Muscle layer of duodenum (tissue), 2 donors: ENCODE measurements around the gene SPDYE2B.
"Not testable (repeated sequence)": the region's sequence is repeated elsewhere in the genome, so short reads cannot be mapped to it uniquely, and the experiment has no call there.

Experiments used
- H3K27ac ChIP-seq: one replicate; pipeline ENCODE4 v1.7.0; 2013; ENCODE audit warnings: mild to moderate bottlenecking, low read length
- H3K27me3 ChIP-seq: one replicate; pipeline ENCODE4 v1.7.0; 2013; ENCODE audit warnings: low read depth, mild to moderate bottlenecking, control low read depth, low read length
- H3K36me3 ChIP-seq, 2 donors: one replicate each; pipeline ENCODE4 v1.7.0; 2013; ENCODE audit warnings: low read length in 2 of 2, control low read depth in 1 of 2, mild to moderate bottlenecking in 1 of 2; ENCODE audit not compliant: insufficient read depth in 2 of 2, control insufficient read depth in 1 of 2
- H3K4me1 ChIP-seq, 2 donors: one replicate each; pipeline ENCODE4 v1.7.0; 2013; ENCODE audit warnings: low read length in 2 of 2, mild to moderate bottlenecking in 2 of 2, control low read depth in 1 of 2, moderate library complexity in 1 of 2; ENCODE audit not compliant: insufficient read depth in 2 of 2, control insufficient read depth in 1 of 2
- H3K4me3 ChIP-seq, 2 donors: one replicate each; pipeline ENCODE4 v1.7.0; 2013; ENCODE audit warnings: low read length in 2 of 2, low read depth in 1 of 2, mild to moderate bottlenecking in 1 of 2
- H3K9me3 ChIP-seq, 2 donors: one replicate each; pipeline ENCODE4 v1.7.0; 2013; ENCODE audit warnings: low read length in 2 of 2, control low read depth in 1 of 2, mild to moderate bottlenecking in 1 of 2; ENCODE audit not compliant: control insufficient read depth in 1 of 2
- donor health status: healthy.

The SPDYE2B gene

DNA sequence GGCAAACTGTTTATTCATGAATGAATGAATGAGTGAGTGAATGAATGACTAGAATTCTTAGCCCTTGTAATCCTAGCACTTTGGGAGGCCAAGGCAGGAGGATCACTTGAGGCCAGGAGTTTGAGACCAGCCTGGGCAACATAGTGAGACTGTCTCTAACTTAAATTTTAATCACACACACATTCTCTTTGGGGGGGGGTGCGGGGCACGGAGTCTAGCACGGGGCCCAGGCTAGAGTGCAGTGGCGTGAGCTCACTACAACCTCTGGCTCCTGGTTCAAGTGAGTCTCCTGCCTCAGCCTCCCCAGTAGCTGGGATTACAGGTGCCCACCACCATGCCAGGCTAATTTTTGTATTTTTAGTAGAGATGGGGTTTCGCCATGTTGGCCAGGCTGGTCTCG lies 40.5 kb downstream of the SPDYE2B start:
- H3K9me3 ChIP-seq, H3K4me3 ChIP-seq, H3K27me3 ChIP-seq, H3K4me1 ChIP-seq, H3K36me3 ChIP-seq, H3K27ac ChIP-seq: not testable (repeated sequence)

DNA sequence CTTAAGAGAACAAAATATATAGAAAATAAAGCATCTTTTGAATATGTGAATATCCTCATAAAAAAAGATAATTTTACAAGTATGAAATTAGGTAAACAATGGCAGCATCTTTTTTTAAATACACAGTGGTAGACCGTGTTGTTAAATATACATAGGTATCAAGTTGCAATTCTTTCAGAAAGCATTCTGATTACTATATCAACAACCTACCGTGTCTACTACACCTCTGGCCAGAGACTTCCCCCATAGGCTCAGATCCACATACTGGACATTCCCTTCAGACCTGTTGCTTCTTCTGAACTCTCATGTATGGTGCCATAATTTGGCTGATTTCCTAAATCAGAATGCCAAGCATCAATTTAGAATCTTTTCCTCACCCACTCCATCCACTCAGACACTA lies 43.9 kb downstream of the SPDYE2B start:
- not testable (repeated sequence) for H3K4me1 ChIP-seq, H3K36me3 ChIP-seq, H3K27me3 ChIP-seq, H3K27ac ChIP-seq, H3K9me3 ChIP-seq, H3K4me3 ChIP-seq

DNA sequence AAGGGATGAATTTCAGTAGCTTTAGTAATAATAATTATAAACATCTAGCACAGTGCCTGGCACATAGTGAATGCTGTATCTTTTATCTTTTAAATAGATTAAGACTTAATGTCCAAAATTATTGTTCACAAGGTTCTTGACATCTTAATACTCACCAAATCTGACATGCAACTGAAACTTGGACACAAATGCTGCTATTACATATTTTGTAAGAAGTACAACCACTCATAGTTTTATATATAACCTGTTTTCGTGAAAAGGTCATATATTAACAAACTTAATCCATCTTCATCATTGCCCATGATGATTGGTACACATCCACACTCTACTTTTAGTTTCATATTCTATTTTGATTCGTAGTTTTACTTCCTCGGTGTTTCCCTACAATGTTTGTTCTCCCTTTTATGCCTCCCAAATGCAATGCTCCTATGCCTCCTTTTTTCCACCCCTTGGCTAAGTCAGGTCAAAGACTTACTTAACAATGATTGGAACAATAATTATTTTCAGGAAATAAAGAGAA lies 45.0 kb downstream of the SPDYE2B start:
- not testable (repeated sequence) for H3K36me3 ChIP-seq, H3K27ac ChIP-seq, H3K27me3 ChIP-seq, H3K9me3 ChIP-seq, H3K4me1 ChIP-seq, H3K4me3 ChIP-seq

DNA sequence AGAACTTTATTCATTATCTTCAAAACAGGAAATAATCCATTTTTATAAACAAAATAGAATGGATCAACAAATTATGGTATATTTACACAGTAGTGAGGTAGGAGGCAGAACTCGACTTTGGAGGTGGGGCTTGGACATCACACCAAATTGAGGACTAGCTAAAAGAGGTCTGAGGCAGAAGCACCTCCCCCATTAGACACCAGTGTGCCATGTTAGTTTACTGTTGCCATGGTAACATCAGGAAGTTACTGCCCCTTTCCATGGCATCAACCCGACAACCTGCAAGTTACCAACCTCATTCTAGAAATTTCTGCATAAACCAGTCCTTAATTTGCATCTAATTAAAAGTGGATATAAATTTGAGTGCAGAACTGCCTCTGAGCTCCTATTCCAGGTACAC lies 45.9 kb downstream of the SPDYE2B start:
- not testable (repeated sequence) for H3K4me1 ChIP-seq, H3K27ac ChIP-seq, H3K4me3 ChIP-seq, H3K9me3 ChIP-seq, H3K27me3 ChIP-seq, H3K36me3 ChIP-seq

DNA sequence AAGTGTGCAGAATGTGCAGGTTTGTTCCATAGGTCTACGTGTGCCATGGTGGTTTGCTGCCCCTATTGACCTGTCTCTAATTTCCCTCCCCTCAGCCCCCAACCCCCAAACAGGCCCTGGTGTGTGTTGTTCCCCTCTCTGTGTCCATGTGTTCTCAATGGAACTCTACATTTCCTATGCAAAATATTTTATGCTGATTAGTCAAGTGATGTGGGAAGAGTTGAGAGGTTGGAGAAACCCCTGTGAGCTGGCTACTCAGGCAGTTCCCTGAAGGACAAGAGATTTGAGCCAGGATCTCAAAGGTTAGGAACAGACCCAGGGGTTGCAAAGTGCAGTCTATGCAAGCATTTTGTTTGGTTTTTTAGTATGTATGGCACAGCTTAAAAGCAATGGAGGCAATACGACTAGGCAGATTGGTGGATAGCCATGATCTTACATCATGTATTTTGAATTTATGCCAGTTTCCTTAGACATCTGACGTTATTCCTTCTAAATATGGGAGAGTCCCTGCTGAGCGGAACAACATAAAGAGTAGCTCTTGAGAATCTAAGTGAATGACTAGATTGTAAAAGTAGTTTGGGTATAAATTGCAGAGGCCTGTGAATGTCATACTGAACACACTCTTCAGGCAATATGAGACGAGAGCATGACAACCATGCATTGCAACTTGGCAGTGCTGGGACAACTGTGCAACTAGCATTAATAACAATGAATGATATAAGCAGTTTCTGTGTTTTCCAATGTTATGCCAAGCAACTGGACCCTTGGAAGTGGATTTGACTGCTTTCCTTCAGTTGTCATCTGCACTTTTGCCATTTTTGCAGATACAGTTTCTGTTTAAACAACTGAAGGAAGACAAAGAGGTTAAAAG lies 47.8 kb downstream of the SPDYE2B start:
- not testable (repeated sequence) for H3K27ac ChIP-seq, H3K4me1 ChIP-seq, H3K4me3 ChIP-seq, H3K27me3 ChIP-seq, H3K36me3 ChIP-seq, H3K9me3 ChIP-seq

DNA sequence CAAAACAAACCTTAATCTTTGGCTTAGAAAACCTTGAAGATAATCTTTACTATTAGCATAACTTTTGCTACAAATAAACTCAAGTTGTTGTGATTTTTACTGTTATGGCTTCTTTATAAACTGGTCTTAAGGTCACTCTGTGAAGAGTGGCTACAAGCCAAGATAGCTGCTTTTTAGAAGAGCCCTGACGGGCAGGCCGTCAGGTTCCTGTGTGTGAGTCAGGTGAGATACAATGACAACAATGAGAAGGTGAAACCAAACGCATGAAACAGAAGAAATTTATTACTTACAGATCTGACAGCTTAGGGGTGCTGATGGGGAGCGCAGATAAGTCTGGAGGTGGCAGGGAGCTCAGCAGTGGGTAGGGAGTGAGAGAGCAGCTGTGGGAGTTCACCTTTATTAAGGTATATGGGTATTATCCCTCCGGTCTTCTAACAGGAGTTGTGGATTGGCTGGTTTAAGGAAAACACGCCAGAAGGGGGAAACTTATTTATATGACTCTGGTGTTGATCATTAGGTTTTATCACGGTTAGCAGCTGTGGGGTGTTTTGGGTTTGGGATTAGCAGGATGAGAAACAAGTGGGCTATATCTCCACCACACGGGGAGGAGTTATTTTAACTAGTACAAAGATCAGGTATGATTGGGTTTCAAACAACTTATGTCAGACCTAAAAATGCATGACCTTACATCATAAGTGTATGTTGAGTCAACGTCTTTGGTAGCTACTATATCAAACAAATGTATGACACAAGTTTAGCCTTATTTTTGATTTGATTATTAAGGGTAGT lies 49.0 kb downstream of the SPDYE2B start:
- not testable (repeated sequence) for H3K27me3 ChIP-seq

More for the DNA sequence above, 49.0 kb downstream of the SPDYE2B start:
- H3K4me3 ChIP-seq, H3K9me3 ChIP-seq, H3K27ac ChIP-seq, H3K36me3 ChIP-seq, H3K4me1 ChIP-seq: not testable (repeated sequence)
